Activated CD8-positive, alpha-beta memory T cell treated with anti-CD3 and anti-CD28 coated beads for 36 hours (primary cell): ENCODE data around the gene DRC3. TPM values are rescaled to one million over a fixed set of nuclear protein-coding genes. Genes with fewer than 3 reads are reported as not detected.

Experiments used
- CTCF ChIA-PET: fragments of 350-600 bp; sonication (Branson Sonifier 250); formaldehyde crosslinking; loops from one replicate; lab custom pipeline; 2021; ENCODE audit warnings: antibody characterized with exemption; lab: Charles Lee
- POLR2A ChIA-PET: fragments of 350-600 bp; sonication (Branson Sonifier 250); formaldehyde crosslinking; loops from one replicate; lab custom pipeline; 2021; ENCODE audit warnings: antibody characterized with exemption; lab: Charles Lee
- total RNA-seq, 2 experiments: library from RNA; stranded (reverse); gene quantifications; one replicate each; pipeline ENCODE4 v1.2.3, GENCODE V29; 2021

The DRC3 gene
- total RNA-seq, 2 experiments from 2014 or later: 0.48 to 0.55 TPM

GRCh38 chr17:18056214-18056613, 83.6 kb downstream of the DRC3 start:
- POLR2A ChIA-PET: no interaction called here

GRCh38 chr17:18059283-18059682, 86.6 kb downstream of the DRC3 start:
- POLR2A ChIA-PET: interaction anchor here (1.0 kb wide), 1 partner anchor 12 kb away, joined by 3 read pairs; no protein-coding TSS in a partner anchor
- CTCF ChIA-PET: interaction anchor here (0.6 kb wide), 1 partner anchor 81 kb away, joined by 3 read pairs; no protein-coding TSS in a partner anchor

More at GRCh38 chr17:18056214-18056613, 83.6 kb downstream of the DRC3 start:
- CTCF ChIA-PET: no interaction called here

GRCh38 chr17:18064053-18064452, 91.4 kb downstream of the DRC3 start:
- CTCF ChIA-PET: no interaction called here
- POLR2A ChIA-PET: no interaction called here

DNA sequence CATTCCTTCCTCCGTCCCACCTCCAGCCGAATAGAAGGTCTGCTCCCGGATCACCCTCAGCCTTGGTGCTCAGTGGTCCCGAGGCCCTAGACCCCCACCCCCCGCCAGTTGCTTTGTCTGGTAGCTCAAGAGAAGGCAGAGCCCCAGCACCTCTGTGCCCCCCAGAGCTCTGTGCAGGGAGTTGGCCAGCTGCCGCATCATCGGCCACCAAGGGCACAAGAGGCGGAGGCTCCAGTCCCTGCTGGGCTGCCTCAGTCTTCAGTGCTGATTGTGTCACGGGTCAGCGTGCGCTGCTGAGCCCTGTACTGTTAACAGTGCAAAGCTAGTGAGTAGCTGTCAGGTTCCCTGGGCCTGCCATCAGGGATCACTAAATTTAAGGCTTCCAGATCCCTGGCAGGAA, 92.9 kb downstream of the DRC3 start:
- CTCF ChIA-PET: no interaction called here
- POLR2A ChIA-PET: no interaction called here

Other genes starting within 250 kb of the DRC3 start
- 10 to 100 TPM; 69.3 to 73.6 TPM for gene SREBF1, start 135.9 kb upstream of the DRC3 start, total RNA-seq
- 1 to 10 TPM; 7.9 to 9.8 TPM for gene TOM1L2, start 462 bp upstream of the DRC3 start, total RNA-seq
- 10 to 100 TPM; 28.2 to 37.3 TPM for gene ATPAF2, start 66.3 kb downstream of the DRC3 start, total RNA-seq
- gene GID4, start 66.5 kb downstream of the DRC3 start, total RNA-seq: 10 to 100 TPM; 11.0 to 11.4 TPM
- gene DRG2, start 115.1 kb downstream of the DRC3 start, total RNA-seq: 10 to 100 TPM; 53.2 to 53.7 TPM
- gene MYO15A, start 135.9 kb downstream of the DRC3 start, total RNA-seq: under 1 TPM; 0.27 to 0.46 TPM
- 100 to 1,000 TPM; 173 TPM for gene ALKBH5, start 211.0 kb downstream of the DRC3 start, total RNA-seq